Ureter (tissue), 1 donor: ENCODE measurements around the gene CD82. TPM values are rescaled to one million over a fixed set of nuclear protein-coding genes. Genes with fewer than 3 reads are reported as not detected.

Experiments
- DNase-seq: peaks from one replicate; pipeline ENCODE4 v3.0.0-alpha.2; 2020; ENCODE audit warnings: low spot score
- total RNA-seq: library from RNA; stranded (reverse); gene quantifications from one replicate; pipeline ENCODE4 v1.2.4, GENCODE V29; 2023
- donor health status: DM: yes; HTN: yes; CAD: no.

The CD82 gene, protein sequence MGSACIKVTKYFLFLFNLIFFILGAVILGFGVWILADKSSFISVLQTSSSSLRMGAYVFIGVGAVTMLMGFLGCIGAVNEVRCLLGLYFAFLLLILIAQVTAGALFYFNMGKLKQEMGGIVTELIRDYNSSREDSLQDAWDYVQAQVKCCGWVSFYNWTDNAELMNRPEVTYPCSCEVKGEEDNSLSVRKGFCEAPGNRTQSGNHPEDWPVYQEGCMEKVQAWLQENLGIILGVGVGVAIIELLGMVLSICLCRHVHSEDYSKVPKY
- total RNA-seq = 148 TPM

DNA sequence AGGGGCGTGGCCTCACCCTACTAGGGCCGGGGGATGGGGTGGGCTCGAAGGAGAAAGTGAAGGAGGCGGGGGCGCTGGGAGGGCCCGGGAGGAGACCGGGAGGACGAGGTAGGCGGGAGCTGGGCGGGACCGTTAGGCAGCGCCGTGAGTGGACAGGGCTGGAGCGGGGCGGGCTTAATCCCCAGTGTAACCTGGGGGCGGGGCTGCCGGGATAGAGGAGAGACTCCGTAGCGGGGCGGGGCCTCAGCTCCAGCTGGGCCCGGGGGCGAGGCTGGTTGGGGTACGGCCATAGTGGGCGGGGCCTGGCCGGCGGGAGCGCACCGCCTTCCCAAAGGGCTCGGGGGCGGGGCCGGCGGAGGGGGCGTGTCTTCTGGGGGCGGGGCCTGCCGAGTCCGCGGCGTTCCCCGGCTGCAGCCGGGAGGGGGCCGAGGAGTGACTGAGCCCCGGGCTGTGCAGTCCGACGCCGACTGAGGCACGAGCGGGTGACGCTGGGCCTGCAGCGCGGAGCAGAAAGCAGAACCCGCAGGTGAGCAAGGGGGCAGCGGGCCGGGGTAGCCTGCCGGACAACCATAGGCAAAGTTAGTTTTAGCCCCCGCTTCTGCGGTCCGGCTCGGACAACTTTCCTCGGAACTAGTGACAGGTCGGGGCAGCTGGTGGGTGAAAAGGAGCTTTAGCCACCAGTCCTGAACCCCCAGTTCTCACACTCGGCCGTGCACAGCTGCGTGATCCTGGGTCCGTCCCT, at the start of gene CD82:
Gene CD82, plus strand, starts transcription at position 453 of the 742 bp plus-strand sequence. CDS start 29,000 bp downstream, outside the sequence.
- DNase-seq = peak; percentile 100

DNA sequence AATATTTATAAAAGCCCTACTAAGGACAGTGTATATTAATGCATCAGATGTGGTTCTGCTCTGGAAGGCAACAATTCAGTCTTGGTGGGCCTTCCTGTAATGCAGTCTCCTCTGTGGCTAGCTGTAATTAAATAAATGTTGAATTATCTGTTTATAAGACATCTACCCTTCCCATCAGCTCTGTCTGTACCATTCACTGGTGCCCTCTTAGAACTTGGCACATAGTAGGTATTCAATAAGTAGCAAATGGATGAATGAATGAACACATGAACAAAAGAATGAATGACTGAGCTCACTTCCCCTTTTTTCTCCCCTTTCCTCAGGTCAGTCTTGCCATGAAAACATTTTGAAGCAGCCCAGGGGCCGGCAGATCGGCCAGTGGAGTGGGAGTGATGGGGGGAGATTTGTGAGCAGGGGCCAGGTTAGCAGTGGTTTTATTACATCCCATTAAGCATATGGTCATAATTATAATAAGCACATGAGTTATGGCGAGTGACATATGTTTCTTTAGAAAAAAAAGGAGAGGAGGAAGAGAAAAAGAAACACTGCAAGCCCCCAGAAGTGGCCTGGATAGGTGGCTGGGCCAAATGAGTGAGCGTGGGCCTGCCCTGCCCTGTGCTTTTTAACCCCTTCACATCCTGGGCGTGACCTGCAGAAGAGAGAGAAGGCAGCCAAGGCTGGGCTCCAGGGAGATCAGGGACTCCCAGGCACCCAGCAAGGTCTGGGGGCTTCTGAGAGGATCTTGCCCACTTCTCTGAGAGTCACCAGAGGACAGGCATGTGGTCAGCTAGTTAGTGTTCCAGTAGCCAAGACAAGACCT, 48.6 kb upstream of the CD82 start:
- no peak for DNase-seq

DNA sequence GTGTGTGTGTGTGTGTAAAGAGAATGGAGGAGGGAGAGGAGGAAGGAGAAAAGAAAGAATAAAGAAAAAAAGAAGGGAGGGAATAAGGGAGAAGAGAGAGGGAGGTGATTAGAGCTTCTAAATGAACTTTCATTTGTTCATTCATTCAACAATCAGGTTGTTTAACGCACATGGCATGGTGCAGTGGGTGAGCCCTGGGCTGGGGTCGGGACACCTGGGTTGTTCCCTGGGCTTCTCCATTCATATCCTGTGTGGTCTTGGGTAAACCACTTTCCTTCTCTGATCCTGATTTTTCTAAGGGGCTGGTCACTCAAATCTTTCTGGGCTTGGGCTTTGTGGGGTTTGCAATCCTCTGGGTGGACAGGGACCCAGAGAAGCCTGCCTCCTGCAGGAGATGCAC, 47.9 kb upstream of the CD82 start:
- DNase-seq = no peak

DNA sequence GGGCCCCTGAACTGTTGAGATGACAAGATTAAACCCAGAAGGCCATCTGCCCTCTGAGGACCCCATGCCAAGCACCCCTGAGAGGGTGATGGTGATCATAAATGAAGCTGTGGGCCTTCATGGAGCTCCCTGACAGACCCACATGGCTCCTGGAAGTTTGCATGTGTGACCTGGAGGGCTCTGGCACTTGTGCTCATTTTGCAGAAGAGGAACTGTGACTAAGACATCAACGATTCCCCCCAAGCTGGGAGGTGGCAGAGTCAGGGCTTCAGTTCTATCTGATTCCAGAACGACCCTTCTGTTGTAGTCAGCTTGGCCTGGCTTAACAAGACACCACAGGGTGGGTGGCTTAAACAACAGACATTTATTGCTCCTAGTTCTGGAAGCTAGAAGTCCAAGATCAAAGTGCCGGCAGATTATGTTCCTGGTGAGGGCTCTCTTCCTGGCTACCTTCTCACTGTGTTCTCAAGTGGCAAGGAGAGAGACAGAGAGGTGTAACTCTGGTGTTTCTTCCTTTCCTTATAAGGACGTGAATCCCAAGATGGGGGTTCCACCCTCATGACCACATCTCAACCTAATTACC, 46.4 kb upstream of the CD82 start:
- DNase-seq = no peak

DNA sequence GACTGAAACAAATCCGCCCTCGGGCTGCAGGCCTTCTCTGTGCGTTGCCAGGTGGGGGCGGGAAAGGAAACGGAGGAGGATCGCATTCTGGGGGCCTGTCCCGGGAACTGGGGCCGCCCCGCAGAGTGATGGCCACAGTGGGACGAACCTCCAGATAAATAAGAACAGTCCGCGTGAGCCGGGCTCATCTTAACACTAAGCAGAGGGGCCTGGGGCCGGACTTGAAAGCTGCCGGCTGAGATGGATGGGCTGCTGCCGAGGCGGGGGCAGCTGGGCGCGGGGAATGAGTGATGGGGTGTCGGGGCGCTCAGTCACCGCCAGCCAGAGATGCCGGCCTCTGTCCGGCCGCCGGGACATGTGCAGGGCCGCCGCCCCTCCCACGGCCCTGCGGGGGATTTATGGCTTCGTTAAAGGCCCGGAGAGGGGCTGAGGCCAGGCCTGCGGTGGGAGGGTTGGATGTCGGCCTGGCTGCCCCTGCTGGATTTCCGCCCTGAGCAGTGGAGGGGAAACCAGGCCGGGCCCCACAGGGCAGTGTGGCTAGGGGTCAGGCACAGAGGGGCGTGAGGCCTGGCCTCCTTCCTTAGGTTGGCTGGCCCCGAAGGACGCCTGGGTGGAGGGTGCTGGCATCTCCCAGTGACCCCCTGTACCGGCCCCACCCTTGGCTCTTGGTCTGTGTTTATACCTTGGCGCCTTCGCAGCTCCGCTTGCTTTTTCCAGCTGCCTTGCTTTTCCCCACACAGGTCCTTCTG, 45.3 kb upstream of the CD82 start:
- DNase-seq = no peak

DNA sequence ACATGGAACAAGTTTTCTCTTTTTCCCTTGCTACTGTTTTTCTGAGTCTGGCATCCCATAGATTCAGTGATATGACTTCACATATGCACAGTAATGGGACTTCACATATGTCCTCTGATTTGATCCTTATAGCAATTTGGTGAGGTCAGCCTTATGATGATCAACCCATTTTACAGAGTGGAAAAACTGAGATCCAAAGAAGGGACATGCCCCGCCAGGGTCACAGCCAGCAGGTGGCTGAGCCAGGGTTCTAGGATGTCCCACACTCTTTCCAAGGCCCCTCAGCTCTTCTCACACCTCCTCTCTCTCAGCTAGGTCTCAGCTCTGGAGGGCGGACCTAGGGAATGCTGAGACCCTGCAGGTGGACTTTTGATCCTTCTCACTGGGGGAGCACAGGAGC, 44.3 kb upstream of the CD82 start:
- DNase-seq = no peak

DNA sequence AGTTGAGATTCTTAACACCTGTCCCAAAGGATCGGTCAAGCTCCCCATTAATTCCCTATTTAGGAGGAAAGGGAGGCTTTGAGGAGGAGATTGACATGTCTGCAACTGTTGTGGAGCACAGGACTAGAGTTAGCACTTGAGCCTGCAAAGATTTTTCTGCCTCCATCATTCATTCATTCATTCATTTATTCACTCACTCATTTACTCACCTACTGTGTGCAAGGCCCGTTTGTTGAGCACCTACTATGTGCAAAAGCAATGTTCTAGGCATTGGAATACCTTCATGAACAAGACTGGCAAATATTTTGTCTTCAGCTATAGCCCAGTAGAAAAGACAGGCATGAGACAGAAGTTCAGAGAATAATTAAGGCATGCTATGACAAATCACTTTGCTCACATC, 43.2 kb upstream of the CD82 start:
- DNase-seq = no peak

DNA sequence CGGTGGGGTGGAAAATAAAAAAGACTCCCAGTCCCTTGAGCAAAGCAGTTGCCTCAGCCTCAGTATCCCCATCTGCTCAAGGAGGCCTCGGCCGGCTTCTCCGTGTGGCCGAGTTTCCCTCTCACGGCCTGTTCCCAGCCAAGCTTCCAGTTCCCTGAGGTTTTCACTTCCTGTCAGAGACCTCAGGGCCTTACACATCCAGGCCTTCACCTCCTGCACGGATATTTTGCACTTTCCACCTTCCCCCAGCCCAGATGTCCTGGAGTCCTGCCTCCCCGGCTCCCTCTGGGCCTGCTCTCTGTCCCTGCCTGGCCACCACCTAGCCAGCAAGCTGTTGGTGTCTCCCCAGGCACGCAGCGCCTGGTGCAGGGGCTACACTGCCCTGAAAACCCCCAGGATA, 41.1 kb upstream of the CD82 start:
- DNase-seq = no peak

DNA sequence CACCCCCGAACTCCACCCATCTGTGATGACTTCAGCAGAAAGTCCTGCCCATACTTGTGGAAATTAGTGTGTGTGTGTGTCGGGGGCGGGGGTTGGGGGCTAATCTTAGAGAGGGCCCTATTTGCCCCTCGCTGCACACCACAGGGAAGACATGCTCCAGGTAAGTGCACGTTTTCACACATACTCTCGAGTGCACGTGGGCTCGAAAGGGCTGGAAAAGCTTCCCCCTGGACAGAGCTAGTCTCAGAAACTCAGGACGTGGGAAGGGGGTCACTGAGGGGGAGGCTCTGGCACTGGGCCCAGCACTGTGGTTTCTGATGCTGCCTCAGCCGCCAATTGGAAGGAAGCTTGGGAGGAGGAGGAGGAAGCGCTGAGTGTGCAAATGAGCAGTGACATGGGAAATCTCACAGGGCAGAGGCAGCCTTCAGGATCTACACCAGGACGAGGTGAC, 40.7 kb upstream of the CD82 start:
- DNase-seq = no peak

DNA sequence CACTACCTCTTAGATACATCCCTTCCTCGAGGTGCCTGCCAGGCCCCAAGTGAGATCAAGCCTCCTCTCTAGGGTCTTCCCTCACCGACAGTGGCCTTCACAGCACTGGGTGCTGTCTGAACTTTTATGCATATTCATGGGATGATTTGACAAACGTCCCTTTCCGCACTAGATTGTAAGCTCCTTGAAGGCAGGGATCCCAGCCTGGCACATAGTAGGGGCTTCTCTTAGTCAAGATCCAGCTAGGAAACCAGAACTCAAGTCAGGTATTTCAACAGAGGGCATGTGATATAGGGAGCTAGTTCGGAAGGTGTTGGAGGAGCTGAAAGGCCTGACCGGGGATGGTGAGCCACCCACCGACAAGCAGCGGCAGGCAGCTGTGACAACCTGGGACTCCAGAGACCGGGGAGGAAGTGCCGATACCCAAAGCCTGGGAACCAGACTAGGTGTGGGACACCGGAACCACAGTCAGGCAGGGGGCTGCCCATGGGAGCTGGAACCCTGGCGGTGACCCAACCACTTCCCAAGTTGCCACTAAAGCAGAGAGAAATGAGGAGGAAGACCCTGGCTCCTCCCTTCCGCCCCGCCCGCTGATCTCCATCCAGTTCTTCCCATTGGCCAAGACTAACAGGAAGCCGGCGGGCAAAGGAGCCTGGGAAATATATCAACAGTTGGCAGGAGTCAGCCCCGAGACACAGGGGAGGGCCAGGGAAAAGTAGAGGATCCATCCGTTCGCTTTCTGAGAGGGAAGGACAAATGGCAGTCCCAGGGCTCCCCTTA, 39.8 kb upstream of the CD82 start:
- no peak for DNase-seq

DNA sequence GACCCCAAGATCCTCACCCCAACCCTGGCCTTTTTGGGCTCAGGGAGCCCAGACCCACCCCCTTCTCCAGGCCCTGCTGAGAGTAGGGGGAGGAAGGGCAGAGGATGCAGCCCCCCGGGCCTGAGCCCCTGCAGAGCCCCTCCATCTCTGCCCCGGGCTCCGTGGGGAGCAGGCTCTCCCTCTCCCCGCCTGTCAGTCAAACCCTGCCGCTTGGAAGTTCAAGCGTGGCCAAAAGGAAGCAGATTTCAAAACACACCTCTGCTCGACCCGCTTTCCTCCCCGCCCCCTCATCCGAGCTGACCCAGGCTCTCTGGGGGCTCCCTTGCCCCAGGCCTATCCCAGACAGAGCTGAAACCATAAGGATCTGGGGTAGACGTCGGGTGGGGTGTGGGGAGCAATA, 39.0 kb upstream of the CD82 start:
- no peak for DNase-seq

DNA sequence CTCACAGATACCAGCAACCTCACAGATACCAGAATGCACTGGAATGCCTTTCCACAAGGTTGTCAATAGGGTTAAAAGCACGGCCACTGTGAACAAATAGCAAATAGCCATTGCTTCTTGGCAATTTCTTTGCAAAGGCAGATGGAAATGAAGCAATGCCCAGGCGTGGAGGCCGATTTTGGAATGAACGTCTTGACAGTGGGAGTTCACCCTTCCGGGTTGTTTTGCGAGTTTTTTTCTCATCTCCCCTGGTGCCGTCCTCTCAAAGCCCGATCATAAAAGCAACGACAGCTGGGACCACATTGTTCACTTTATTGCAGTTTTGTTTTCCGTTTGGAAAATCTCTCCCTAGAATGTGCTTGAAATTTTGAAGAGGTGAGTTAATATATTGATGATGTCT, 38.0 kb upstream of the CD82 start:
- DNase-seq = no peak

DNA sequence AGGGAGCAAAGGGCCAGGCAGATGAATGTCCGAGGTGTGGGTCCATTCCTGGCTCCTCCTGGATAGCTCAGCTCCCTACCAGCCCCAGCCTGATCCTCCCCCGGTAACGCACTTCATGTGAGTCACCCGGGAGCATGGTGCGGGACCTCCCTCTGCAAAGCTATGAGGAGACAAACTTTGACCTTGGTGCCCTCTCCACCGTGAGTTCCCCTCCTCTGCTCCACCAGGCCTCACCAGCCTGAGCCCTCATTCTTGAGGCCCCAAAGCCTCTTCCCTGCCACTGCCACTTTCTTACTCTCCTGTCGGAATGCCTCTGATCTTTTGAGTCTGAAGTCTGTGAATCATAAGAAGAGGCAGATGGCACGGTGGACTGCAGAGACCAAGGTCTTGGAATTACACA, 37.4 kb upstream of the CD82 start:
- no peak for DNase-seq

DNA sequence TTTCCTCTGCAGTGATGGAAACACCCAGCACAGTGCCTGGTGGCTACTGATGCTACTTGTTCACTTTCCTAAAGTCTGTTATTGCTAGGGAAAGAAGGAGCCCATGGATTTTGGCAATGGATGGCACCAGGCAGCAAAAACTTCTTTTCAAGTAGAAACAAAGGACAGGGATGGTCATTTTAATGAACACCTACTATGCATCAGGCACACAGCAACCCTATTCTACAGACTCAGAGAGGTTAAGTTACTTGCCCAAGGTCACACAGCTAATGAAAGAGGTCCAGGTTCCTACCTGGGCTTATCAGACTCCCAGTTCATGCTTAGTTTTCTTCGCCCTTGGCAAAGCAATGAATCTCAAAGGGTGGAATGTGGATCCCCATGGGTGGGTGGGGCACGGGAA, 36.9 kb upstream of the CD82 start:
- DNase-seq = no peak

DNA sequence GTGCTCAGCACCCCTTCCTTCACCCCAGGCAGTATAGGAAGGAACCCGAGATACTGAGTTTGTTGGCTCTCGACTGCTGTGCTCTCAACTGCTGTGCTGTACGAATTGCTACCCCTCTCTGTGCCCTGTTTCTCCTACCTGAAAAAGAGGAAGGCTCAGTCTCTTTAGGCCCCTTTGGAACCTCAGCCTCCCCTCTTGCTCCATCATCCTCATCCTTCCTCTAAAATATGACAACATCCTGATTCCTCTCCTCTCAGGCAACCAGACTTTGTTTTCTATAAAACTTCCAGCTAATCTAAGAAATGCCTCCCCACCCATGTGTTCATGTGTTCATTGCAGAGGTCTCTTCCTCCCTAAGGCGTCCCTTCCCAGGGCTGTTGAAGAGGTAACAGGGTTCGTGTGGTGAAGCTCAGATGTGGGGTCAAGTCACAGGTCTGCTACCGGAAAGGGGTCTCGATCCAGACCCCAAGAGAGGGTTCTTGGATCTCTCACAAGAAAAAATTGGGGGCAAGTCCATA, 35.5 kb upstream of the CD82 start:
- DNase-seq = no peak

DNA sequence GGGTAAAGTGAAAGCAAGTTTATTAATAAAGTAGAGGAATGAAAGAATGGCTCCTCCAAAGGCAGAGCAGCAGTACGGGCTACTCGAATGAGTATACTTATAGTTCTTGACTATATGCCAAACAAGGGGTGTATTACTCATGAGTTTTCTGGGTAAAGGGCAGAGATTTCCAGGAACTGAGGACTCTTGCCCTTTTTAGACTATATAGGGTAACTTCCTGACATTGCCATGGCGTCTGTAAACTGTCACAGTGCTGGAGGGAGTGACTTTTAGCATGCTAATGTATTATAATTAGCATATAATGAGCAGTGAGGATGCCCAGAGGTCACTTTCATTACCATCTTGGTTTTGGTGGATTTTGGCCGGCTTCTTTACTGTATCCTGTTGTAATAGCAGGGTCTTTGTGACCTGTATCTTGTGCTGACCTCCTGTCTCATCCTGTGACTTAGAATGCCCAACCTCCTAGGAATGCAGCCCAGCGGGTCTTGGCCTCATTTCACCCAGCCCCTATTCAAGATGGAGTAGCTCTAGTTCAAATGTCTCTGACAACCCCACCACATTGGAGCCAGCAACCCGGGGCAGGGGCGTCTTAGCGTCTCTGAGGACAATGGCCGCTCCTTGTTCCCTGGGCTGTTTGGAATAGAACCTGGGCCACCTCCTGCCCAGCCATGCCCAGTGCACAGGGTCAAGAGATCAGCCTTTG, 34.9 kb upstream of the CD82 start:
- no peak for DNase-seq

DNA sequence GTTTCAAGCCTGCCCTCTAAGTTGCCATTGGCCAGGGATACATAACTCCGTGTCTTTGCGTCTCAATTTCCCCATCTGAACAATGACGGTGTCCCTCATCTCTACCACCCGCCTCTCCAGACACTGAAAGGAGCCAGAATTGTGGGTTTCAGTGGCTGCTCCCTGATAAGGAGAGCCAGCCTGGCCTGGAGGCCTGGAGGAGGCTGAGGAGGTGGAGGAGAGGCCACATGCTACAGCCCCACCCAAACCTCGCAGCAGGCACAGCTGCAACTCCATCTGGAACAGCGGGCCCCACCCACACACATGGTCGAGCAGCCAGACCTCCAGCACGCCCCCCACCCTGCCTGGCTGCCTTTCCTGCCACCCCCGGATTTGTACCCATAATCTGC, 34.4 kb upstream of the CD82 start:
- DNase-seq = no peak

DNA sequence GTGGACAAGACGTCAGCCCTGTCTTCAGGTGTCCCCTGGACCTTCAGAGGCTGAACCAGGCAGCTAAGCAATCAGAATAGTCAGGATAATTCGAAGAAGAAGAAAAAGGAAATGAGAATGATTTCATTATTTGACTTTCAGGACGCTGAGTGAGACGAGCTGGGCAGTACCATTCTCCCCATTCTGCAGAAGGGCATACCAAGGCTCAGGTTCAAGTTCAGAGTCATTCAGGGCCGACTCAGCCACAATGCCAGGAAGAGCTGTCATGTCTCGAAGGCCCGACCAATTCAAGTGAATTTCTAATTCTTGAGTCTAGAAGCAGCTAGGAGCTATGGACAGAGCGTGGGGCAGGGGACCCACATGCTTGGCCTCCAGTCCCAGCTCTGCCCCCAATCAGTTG, 33.8 kb upstream of the CD82 start:
- no peak for DNase-seq

DNA sequence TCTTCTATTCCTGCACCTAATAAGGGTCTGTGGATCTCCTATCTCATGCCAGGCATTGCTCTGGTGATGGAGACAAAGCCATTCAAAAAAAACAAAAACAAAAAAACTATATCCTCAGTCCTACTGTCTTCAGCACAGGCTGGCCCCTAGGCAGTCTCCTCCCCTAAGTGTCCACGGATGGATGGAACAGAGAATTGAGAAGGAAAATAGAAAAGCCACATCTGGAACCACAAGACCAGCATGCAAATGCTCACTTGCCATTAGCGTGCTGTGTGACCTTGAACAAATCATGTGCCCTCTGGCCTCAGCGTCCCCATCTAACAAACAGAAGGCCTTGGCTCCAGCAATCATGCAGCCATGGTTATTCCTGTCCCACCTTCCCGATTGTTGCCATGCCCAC, 32.7 kb upstream of the CD82 start:
- no peak for DNase-seq
